ENCODE results near the gene LCLAT1. TPM values are rescaled to one million over a fixed set of nuclear protein-coding genes. Genes with fewer than 3 reads are reported as not detected.

The LCLAT1 gene
- total RNA-seq, 6 donors from 2014 or later: 7.0 to 21.9 (median 12.4) TPM

GRCh38 chr2:30655660-30656059, 208.6 kb downstream of the LCLAT1 start:
- WGBS, 2 donors: 71 to 90% methylated on average over 4 to 5 of the region's 5 CpGs
- no peak for TF ChIP-seq EP300 (IDR thresholded peaks at IDR 0.05)
- no peak for TF ChIP-seq POLR2AphosphoS5 (IDR thresholded peaks at IDR 0.05)
- no peak for TF ChIP-seq CTCF (IDR thresholded peaks at IDR 0.05)
- ATAC-seq (ENCODE audit: low FRiP score in 2 of 2): peak in 1 of 2 donors; percentile 12
- Histone ChIP-seq H3K36me3 (no peaks in the 10 kb centered on the region), H3K4me3 (no peak overlapping the region), H3K27me3 (no peaks in the 10 kb centered on the region), H3K27ac (no peak overlapping the region), H3K9me3 (no peaks in the 10 kb centered on the region), H3K4me1 (no peaks in the 10 kb centered on the region)
- no peak for DNase-seq

- ATAC-seq (ENCODE audit: low FRiP score in 2 of 2) (no peak), DNase-seq (no peak)
- Histone ChIP-seq H3K4me1 (no peaks in the 10 kb centered on the region), H3K27me3 (no peaks in the 10 kb centered on the region), H3K36me3 (no peaks in the 10 kb centered on the region), H3K27ac (no peak overlapping the region), H3K4me3 (no peak overlapping the region), H3K9me3 (no peaks in the 10 kb centered on the region)
- WGBS, 2 donors: 65 to 67% methylated on average over 4 of the region's 4 CpGs
- no peak for TF ChIP-seq EP300 (IDR thresholded peaks at IDR 0.05)
- no peak for TF ChIP-seq POLR2AphosphoS5 (IDR thresholded peaks at IDR 0.05)
- TF ChIP-seq POLR2A (IDR thresholded peaks at IDR 0.05): no peak
- TF ChIP-seq CTCF (IDR thresholded peaks at IDR 0.05): no peak
Observed at GRCh38 chr2:30656079-30656478, 209.0 kb downstream of the LCLAT1 start.

- Histone ChIP-seq H3K36me3 (no peaks in the 10 kb centered on the region), H3K4me1 (no peaks in the 10 kb centered on the region), H3K27me3 (no peaks in the 10 kb centered on the region), H3K27ac (no peak overlapping the region), H3K9me3 (no peaks in the 10 kb centered on the region), H3K4me3 (no peak overlapping the region)
- 79 to 91% methylated on average over 4 to 5 of the region's 5 CpGs for WGBS, 2 donors
- no peak for TF ChIP-seq EP300 (IDR thresholded peaks at IDR 0.05)
- no peak for TF ChIP-seq POLR2AphosphoS5 (IDR thresholded peaks at IDR 0.05)
- TF ChIP-seq POLR2A (IDR thresholded peaks at IDR 0.05): no peak
- no peak for TF ChIP-seq CTCF (IDR thresholded peaks at IDR 0.05)
- ATAC-seq (ENCODE audit: low FRiP score in 2 of 2): no peak
- DNase-seq: no peak
Observed at GRCh38 chr2:30661173-30662107, 214.4 kb downstream of the LCLAT1 start.

- no peak overlapping the region for H3K4me3 ChIP-seq
- ATAC-seq (ENCODE audit: low FRiP score in 2 of 2) (no peak), DNase-seq (no peak)
- no peak overlapping the region for H3K27ac ChIP-seq
- no peak for TF ChIP-seq CTCF (IDR thresholded peaks at IDR 0.05)
- no peak for TF ChIP-seq POLR2A (IDR thresholded peaks at IDR 0.05)
- no peak for TF ChIP-seq POLR2AphosphoS5 (IDR thresholded peaks at IDR 0.05)
- no peak for TF ChIP-seq EP300 (IDR thresholded peaks at IDR 0.05)
- H3K9me3 ChIP-seq: no peaks in the 10 kb centered on the region
- no peaks in the 10 kb centered on the region for H3K4me1 ChIP-seq
- WGBS, 2 donors: 82 to 85% methylated on average over 6 to 12 of the region's 12 CpGs
- no peaks in the 10 kb centered on the region for H3K36me3 ChIP-seq
- no peaks in the 10 kb centered on the region for H3K27me3 ChIP-seq
Observed at GRCh38 chr2:30662268-30663131, 215.5 kb downstream of the LCLAT1 start.

Measured in upper lobe of left lung (tissue), 6 donors.